ENCODE measurements around the gene KCTD4. TPM values are rescaled to one million over a fixed set of nuclear protein-coding genes. Genes with fewer than 3 reads are reported as not detected.

Gene KCTD4
- polyA plus RNA-seq, 3 donors: 0.12 TPM; not detected in 2

- 92% methylated on average over 5 of the region's 8 CpGs for WGBS (ENCODE audit: insufficient coverage)
- peaks cover 0 to 1% (median 1%) of the 10 kb centered on the region in 3 donors for H3K27me3 Mint-ChIP-seq (ENCODE audit: low read depth in 3 of 3)
- no peaks in the 10 kb centered on the region for H3K79me2 ChIP-seq (ENCODE audit: insufficient read depth, low read length)
- peaks cover 9 to 11% of the 10 kb centered on the region in 2 donors for H3K36me3 Mint-ChIP-seq
- H3K4me1 ChIP-seq (ENCODE audit: control insufficient read depth in 1 of 2, insufficient read depth in 2 of 2, low read length in 2 of 2): no peaks in the 10 kb centered on the region
- H3K4me2 ChIP-seq (replicated peaks; ENCODE audit: extremely low read depth, low read length, poor library complexity, severe bottlenecking): no peak overlapping the region
- H4K20me1 ChIP-seq (ENCODE audit: insufficient read depth, low read length): peaks cover 9% of the 10 kb centered on the region
- no peak for DNase-seq
- no peak for TF ChIP-seq CTCF (IDR thresholded peaks at IDR 0.05)
- H3K27ac ChIP-seq (ENCODE audit: low read depth in 1 of 2, low read length in 2 of 2): no peak overlapping the region
- H3K4me1 Mint-ChIP-seq: peaks cover 5% of the 10 kb centered on the region
- intact Hi-C loops (cut with micrococcal nuclease): no loop called here
- H3K27ac Mint-ChIP-seq: no peak overlapping the region
- H3K9me3 ChIP-seq (replicated peaks in 1 of 2; ENCODE audit: control insufficient read depth in 1 of 2, insufficient read depth in 1 of 2, low read length in 2 of 2): no peaks in the 10 kb centered on the region
- H3K36me3 ChIP-seq (replicated peaks in 1 of 2; ENCODE audit: control insufficient read depth in 1 of 2, insufficient read depth in 2 of 2, low read length in 2 of 2): peaks cover 0 to 4% of the 10 kb centered on the region in 2 donors
- peaks cover 0 to 3% (median 0%) of the 10 kb centered on the region in 7 donors for H3K9me3 Mint-ChIP-seq
- H2AFZ ChIP-seq (ENCODE audit: insufficient read depth, low read depth, low read length, poor library complexity, severe bottlenecking): no peak overlapping the region
- no peak overlapping the region for H3K4me3 Mint-ChIP-seq
- H3K4me3 ChIP-seq (replicated peaks in 1 of 3; ENCODE audit: low read depth in 2 of 3, low read length in 3 of 3): no peak overlapping the region
- H3K9ac ChIP-seq (ENCODE audit: insufficient read depth, low read length, poor library complexity, severe bottlenecking): no peak overlapping the region
- H3K27me3 ChIP-seq (ENCODE audit: control insufficient read depth in 2 of 2, insufficient read depth in 2 of 2, low read length in 2 of 2): no peaks in the 10 kb centered on the region
Observed at GRCh38 chr13:45243077-45243476, 42.2 kb upstream of the KCTD4 start.

DNA sequence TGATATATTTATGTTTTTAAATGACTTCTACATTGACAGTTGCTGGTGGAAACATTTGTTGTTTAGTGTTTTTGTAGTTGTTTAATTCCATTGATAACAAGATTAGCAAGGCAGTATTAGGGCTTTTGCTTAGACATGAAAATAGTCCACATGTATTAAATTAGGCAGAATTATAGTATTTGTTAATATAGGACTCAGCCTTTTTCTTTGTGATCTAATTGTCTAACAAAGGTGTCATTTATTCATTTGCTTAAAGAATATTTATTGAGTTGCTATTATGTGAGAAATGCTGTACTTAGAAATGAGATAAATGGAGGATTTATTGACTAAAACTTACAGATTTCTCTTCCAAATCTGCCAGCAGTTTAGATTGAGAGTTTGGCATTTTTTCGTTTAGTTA, 41.7 kb upstream of the KCTD4 start:
- no peak for TF ChIP-seq CTCF (IDR thresholded peaks at IDR 0.05)
- no peak overlapping the region for H3K27ac Mint-ChIP-seq
- peaks cover 0 to 3% (median 0%) of the 10 kb centered on the region in 7 donors for H3K9me3 Mint-ChIP-seq

More for the DNA sequence above, 41.7 kb upstream of the KCTD4 start:
- Histone ChIP-seq H3K27ac (ENCODE audit: low read depth in 1 of 2, low read length in 2 of 2) (no peak overlapping the region), H4K20me1 (ENCODE audit: insufficient read depth, low read length) (peaks cover 9% of the 10 kb centered on the region), H3K4me3 (replicated peaks in 1 of 3; ENCODE audit: low read depth in 2 of 3, low read length in 3 of 3) (no peak overlapping the region), H3K9ac (ENCODE audit: insufficient read depth, low read length, poor library complexity, severe bottlenecking) (no peak overlapping the region), H3K4me1 (ENCODE audit: control insufficient read depth in 1 of 2, insufficient read depth in 2 of 2, low read length in 2 of 2) (no peaks in the 10 kb centered on the region), H2AFZ (ENCODE audit: insufficient read depth, low read depth, low read length, poor library complexity, severe bottlenecking) (no peak overlapping the region), H3K9me3 (replicated peaks in 1 of 2; ENCODE audit: control insufficient read depth in 1 of 2, insufficient read depth in 1 of 2, low read length in 2 of 2) (no peaks in the 10 kb centered on the region), H3K36me3 (replicated peaks in 1 of 2; ENCODE audit: control insufficient read depth in 1 of 2, insufficient read depth in 2 of 2, low read length in 2 of 2) (peaks cover 0 to 7% of the 10 kb centered on the region in 2 donors), H3K79me2 (ENCODE audit: insufficient read depth, low read length) (no peaks in the 10 kb centered on the region), H3K4me2 (replicated peaks; ENCODE audit: extremely low read depth, low read length, poor library complexity, severe bottlenecking) (no peak overlapping the region), H3K27me3 (ENCODE audit: control insufficient read depth in 2 of 2, insufficient read depth in 2 of 2, low read length in 2 of 2) (no peaks in the 10 kb centered on the region)
- peaks cover 5% of the 10 kb centered on the region for H3K4me1 Mint-ChIP-seq
- WGBS (ENCODE audit: insufficient coverage): no CpG with 5 or more reads among the region's 1 CpG
- intact Hi-C loops (cut with micrococcal nuclease): no loop called here
- peaks cover 0 to 1% (median 1%) of the 10 kb centered on the region in 3 donors for H3K27me3 Mint-ChIP-seq (ENCODE audit: low read depth in 3 of 3)
- DNase-seq: no peak
- H3K4me3 Mint-ChIP-seq: no peak overlapping the region
- H3K36me3 Mint-ChIP-seq: peaks cover 10 to 11% of the 10 kb centered on the region in 2 donors

All from CD14-positive monocyte (primary cell).